ENCODE results near the gene IGF1R. TPM values are rescaled to one million over a fixed set of nuclear protein-coding genes. Genes with fewer than 3 reads are reported as not detected.

Gene IGF1R
- total RNA-seq, 1 experiment from 2014 or later, result 125 TPM

GRCh38 chr15:98855815-98856531 is 207.6 kb downstream of the IGF1R start (continued):
- no peak for TF ChIP-seq PRDM15 (CRISPR knock-in tag; IDR thresholded peaks at IDR 0.05)
- no peak for TF ChIP-seq RELA (CRISPR knock-in tag; IDR thresholded peaks at IDR 0.05; ENCODE audit: borderline replicate concordance)
- TF ChIP-seq ZBTB43 (CRISPR knock-in tag; IDR thresholded peaks at IDR 0.05), result no peak
- TF ChIP-seq AR (CRISPR knock-in tag; IDR thresholded peaks at IDR 0.05), result no peak
- TF ChIP-seq HMGA2 (CRISPR knock-in tag; IDR thresholded peaks at IDR 0.05), result no peak
- TF ChIP-seq GABPB1 (CRISPR knock-in tag; IDR thresholded peaks at IDR 0.05), result no peak
- no peak for TF ChIP-seq ERG (CRISPR knock-in tag; IDR thresholded peaks at IDR 0.05)
- no peak for TF ChIP-seq ELF4 (CRISPR knock-in tag; IDR thresholded peaks at IDR 0.05; ENCODE audit: low read depth)
- TF ChIP-seq ZNF396 (CRISPR knock-in tag; IDR thresholded peaks at IDR 0.05; ENCODE audit: borderline replicate concordance), result no peak
- TF ChIP-seq JUN (CRISPR knock-in tag; IDR thresholded peaks at IDR 0.05), result no peak

- H3K9me3 Mint-ChIP-seq, result no peaks in the 10 kb centered on the region
- CTCF ChIA-PET, result interaction anchor here (0.6 to 1.3 kb wide), 6 partner anchors 13 to 208 kb away, joined by 3 to 9 read pairs (median 4); partner anchors contain the start of gene IGF1R
- TF ChIP-seq HMGXB4 (CRISPR knock-in tag; IDR thresholded peaks at IDR 0.05) (no peak), ZSCAN18 (CRISPR knock-in tag; IDR thresholded peaks at IDR 0.05) (no peak), ZBTB43 (CRISPR knock-in tag; IDR thresholded peaks at IDR 0.05) (no peak), ZNF416 (CRISPR knock-in tag; IDR thresholded peaks at IDR 0.05) (no peak), JAZF1 (CRISPR knock-in tag; IDR thresholded peaks at IDR 0.05) (no peak), AFF4 (CRISPR knock-in tag; IDR thresholded peaks at IDR 0.05; ENCODE audit: borderline replicate concordance) (no peak)
Observed at GRCh38 chr15:98856532-98856907, 208.2 kb downstream of the IGF1R start.

More at GRCh38 chr15:98856532-98856907, 208.2 kb downstream of the IGF1R start:
- DNase-seq (ENCODE audit: low spot score) (no peak), ATAC-seq (no peak)
- POLR2A ChIA-PET, result interaction anchor here (0.6 to 1.2 kb wide), 2 partner anchors 10 to 12 kb away, joined by 3 read pairs; no protein-coding TSS in a partner anchor
- Mint-ChIP-seq H3K27me3 (ENCODE audit: low read depth) (no peaks in the 10 kb centered on the region), H3K4me3 (no peak overlapping the region), H3K4me1 (peaks cover 89% of the 10 kb centered on the region), H3K36me3 (no peaks in the 10 kb centered on the region), H3K27ac (peak overlapping the region; percentile 30; the same call in 1 of the 2 replicates)

Measured in WTC11 (cell line).